HG02840 (cell line): ENCODE data around the gene ELOVL2.
"Not testable (repeated sequence)": the region's sequence is repeated elsewhere in the genome, so short reads cannot be mapped to it uniquely, and the experiment has no call there.

Source experiments
- ATAC-seq: cut with Tn5 transposase; IDR thresholded peaks from one replicate; pipeline ENCODE4 v1.9.1; 2021; ENCODE audit warnings: mild to moderate bottlenecking, moderate library complexity, moderate number of reproducible peaks; ENCODE audit not compliant: unreplicated experiment, low FRiP score

ELOVL2 gene

DNA sequence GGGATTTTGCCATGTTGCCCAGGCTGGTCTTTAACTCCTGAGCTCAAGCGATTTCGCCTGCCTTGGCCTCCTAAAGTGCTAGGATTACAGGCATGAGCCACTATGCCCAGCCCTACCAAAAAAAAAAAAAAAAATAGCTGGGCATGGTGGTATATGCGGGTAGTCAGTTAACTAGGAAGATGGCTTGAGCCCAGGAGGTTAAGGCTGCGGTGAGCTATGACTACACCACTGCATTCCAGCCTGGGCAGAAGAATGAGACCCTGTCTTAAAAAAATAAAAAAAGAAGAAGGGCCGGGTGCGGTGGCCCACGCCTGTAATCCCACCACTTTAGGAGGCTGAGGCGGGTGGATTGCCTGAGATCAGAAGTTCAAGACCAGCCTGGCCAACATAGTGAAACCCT is 50.2 kb downstream of the ELOVL2 start:
- ATAC-seq, result no peak

DNA sequence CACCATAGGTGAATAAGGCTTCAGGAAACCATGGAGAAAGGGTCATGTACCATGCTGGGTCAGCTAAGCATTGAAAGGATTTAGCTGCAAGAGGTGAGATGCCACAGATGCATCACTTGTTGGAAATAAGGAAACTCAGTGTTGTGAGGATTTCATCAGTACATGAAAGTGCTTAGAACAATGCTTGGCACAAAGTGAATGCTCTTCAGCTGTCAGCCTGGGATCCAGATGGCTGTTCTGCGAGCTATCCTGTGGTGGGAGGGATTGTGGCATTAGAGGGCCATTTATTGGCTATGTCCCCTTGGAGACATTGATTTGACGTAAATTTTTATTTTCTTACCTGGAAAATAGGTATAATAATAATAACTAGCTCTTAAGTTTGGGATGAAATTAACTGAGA is 53.0 kb downstream of the ELOVL2 start:
- ATAC-seq, result no peak

GRCh38 chr6:10989587-10989986 is 54.5 kb downstream of the ELOVL2 start:
- ATAC-seq, result no peak

- ATAC-seq, result not testable (repeated sequence)
Observed at GRCh38 chr6:10984959-10985358, 59.1 kb downstream of the ELOVL2 start.

GRCh38 chr6:10981409-10981808 is 62.7 kb downstream of the ELOVL2 start:
- no peak for ATAC-seq

DNA sequence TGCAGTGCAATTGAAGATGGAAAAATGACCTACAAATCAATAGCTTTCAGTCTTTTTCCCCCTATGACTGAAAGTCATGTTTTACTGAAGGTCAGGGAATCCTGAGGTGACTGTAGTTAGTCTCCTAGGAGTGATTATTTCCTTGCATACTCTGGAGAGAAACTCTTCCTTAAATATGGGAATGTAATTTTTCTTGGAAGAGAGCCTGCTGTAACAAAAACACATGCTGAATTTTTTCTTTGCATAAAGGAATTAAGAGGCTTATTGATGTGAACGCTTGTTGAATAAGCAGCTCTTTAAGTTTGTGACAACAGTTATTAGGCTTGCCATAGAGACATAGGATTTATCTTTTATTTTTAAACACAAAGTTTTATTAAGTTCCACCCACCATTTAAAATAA is 64.5 kb downstream of the ELOVL2 start:
- no peak for ATAC-seq

DNA sequence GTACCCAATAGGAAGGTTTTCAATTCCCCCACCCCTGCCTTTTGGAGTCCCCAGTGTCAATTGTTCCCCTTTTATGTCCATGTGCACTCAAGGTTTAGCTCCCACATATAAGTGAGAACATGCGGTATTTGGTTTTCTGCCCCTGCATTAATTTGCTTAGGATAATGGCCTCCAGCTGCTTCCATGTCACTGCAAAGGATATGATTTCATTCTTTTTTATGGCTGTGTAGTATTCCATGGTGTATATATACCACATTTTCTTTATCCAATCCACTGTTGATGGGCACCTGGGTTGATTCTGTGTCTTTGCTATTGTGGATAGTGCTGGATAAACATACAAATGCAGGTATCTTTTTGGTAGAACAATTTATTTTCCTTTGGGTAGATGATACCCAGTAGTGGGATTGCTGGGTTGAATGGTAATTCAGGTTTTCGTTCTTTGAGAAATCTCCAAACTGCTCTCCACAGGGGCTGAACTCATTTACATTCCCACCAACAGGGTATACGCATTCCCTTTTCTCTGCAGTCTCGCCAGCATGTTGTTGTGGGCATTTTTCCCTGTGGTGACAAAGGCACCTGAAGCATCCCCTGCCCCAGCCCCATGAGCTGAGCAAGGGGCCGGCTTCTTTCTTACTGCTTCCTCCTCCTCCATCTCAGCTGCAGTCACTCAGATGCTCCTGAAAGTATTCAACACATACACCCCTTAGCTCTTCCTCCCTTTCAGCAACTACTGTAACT is 66.7 kb downstream of the ELOVL2 start:
- ATAC-seq, result no peak

- no peak for ATAC-seq
Observed at GRCh38 chr6:10976571-10976970, 67.5 kb downstream of the ELOVL2 start.

DNA sequence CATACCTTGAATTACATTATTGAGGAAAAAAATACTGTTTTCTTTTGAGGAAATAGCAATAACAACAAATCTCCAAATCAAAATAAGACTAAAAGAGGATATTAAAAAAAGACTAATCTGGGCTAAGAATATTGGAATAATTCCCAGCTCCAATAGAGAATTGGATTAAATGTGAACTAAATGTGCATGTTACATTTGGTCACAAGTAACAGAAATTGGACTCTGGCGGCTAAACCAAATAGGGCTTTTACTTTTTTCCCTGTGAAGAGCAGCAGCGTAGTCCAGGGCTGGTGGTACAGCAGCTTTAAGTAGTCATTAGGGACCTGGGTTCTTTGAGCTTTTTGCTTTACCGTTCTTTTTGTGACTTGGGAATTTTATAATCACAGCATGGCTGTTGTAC is 71.9 kb downstream of the ELOVL2 start:
- ATAC-seq, result no peak

DNA sequence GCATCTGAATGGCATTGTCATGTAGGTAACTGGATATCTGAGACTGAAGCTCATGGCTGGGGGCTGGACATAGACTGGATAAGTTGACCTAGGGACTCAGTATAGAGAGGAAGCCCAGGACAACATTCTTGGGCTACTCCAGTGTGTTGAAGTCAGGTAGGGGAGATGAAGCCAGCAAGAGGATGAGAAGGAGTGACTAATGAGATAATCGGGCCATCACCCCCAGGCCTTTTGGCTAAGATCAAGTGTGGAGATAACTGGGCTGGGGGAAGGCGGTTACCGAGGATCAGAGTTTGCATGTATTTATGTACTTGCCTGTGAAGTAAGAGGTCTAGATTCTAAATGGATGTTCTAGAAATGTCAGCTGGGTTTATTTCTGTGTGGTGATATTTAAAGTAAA is 73.4 kb downstream of the ELOVL2 start:
- ATAC-seq, result no peak

- ATAC-seq, result no peak
Observed at GRCh38 chr6:10968776-10969175, 75.3 kb downstream of the ELOVL2 start.

GRCh38 chr6:10964684-10965083 is 79.4 kb downstream of the ELOVL2 start:
- ATAC-seq, result peak; percentile 88

DNA sequence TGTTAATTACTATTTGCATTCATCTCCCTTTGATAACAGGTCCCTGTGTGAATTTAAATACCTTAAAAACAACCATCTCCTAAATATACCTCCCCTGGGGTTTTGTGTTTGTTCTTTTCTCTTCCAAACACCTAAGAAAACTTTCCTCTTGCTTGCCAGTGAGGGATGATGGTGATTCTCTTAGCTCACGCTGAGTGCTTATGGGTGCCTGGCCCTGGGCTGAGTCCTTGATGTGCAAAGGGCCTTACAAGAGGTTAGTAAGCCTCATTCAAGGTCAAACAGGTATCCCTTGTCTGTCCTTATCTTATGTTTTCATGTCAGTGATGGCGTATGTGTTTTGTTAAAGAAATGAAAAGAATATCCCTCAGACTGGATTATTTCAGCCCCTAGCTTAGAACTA is 81.0 kb downstream of the ELOVL2 start:
- ATAC-seq, result no peak

DNA sequence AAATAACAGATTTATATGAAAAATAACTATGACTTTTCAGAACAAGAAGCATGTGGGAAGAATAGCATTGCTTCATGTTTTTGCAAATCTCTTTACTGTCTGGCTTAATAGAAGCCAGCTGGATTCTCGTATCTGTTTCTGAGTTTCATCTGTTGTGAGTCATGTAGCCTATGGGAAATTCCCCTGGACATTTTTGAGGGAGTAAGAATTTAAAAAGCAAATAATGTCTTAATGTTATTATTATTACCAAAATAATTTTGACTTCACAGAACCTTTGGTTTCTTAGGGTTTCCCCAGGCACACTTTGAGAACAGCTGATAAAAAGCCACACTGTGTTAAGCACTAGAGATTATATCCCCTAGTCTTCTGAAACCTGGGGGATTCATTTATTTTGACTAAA is 81.4 kb downstream of the ELOVL2 start:
- ATAC-seq, result peak; percentile 49

GRCh38 chr6:10961837-10962236 is 82.3 kb downstream of the ELOVL2 start:
- ATAC-seq, result no peak

DNA sequence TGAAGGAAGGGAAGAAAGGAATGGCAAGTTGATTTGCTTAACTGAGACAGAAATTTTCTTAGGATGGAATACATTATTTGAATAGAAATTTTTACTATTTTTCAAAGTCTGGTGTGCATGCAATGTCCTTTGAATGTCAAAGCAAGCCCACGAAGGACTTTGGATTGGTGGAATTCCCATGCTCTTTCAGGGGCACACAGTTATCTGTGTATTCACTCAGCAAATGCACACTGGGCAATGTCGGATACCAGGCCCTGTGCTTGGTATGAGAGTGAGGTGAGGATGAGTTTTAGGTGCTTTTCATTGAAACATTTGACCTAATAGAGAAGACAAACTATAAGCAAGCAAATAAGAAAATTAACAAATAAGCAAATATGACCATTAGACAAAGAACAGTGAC is 83.9 kb downstream of the ELOVL2 start:
- ATAC-seq, result no peak

GRCh38 chr6:10957414-10957886 is 86.7 kb downstream of the ELOVL2 start:
- no peak for ATAC-seq

DNA sequence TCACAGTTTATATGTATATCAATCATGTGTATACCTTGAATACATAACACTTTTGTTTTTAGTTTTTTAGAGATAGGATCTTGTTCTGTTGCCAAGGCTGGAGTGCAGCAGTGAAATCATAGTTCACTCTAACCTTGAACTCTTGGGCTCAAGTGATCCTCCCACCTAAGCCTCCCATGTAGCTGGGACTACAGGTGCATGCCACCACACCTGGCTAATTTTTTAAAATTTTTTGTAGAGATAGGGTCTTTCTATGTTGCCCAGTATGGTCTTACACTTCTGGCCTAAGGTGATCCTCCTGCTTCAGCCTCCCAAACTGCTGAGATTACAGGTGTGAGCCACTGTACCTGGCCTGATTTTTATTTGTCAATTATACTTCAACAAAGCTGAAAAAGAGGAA is 87.3 kb downstream of the ELOVL2 start:
- no peak for ATAC-seq

GRCh38 chr6:10954590-10955010 is 89.5 kb downstream of the ELOVL2 start:
- no peak for ATAC-seq

DNA sequence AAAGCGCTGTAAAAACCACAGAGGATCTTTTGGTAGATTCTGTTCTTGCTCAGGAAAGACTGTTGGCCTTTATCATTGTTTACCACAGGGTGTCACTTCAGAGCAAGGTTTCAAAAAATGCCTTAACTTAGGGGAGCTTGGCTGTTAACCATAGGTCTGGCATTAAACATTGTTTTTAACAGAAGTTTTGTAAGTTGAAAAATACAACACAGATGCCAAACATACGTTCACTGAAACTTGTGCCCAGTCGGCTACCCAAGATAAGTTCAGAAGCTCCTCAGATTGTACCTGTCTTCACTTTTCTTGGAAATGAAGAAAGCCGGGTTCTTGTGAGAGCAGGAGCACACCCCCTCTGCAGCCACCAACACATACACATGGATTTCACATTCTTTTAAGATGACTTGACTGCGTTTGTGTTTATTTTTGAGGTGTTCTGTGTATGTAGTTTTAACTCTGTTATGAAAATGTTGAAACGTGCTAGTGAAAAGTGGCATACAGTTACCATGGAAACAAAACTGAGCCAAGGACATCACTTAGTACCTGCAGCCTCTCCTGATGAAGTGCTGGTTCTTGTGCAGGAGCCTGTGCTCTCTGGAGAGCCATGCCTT is 92.3 kb downstream of the ELOVL2 start:
- no peak for ATAC-seq

DNA sequence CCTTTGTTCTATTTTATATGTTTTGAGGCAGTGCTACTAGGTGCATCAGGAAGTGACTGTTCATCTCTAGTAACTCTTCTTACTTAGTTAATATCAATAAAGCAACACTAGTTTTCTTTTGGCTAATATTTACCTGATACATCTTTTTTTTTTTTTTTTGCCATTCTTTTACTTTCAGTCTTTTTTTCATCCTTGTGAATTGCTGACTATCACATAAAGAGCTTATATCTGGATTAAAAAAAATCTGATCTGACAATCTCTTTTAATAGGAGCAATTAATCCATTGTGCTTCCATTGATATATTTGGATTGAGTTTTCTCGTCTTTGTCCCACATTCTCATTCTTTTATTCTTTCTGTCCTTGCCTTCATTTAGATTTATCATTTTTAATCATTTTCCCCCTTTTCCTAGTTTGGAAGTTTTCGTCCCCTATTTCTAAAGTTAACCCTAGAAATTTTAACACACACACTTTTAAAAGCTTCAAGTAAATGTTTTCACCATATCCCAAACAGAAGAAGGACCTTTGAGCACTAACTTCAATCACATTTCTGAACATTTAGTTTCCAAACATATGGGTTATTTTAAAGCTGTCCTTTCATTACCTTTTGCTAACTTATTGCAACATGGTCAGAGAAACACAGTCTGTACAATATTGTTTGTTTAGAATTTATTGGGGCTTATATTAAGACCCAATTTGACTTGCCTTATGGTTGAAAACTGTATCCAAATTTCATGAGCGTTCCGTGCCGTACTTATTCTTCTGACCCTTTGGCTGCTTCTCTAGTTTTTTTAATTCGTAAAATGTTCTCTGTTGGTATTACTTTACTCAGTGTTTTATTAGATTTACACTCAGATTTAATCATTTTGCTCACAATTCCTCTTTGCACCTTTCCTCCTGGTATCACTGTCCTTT is 94.3 kb downstream of the ELOVL2 start:
- ATAC-seq, result no peak
